Panc1 (cell line): Measurements from ENCODE around the gene MAGEC2. TPM values are rescaled to one million over a fixed set of nuclear protein-coding genes. Genes with fewer than 3 reads are reported as not detected.

ENCODE experiments used
- ATAC-seq: fragments of 200-7000 bp; cut with Tn5 transposase; 2 replicates; pipeline ENCODE4 v1.9.1; 2020; ENCODE audit warnings: mild to moderate bottlenecking, moderate library complexity
- BruUV-seq: library from RNA; stranded (reverse); fragments of 400-500 nt; replicated peaks from 2 replicates; lab custom pipeline; 2021; lab: Mats Ljungman, UMichigan
- CTCF ChIA-PET: fragments of 300-600 bp; sonication (Branson Sonifier 250); formaldehyde crosslinking; loops from one replicate; lab custom pipeline; 2022; ENCODE audit warnings: antibody characterized with exemption; lab: Charles Lee
- POLR2A ChIA-PET: fragments of 300-600 bp; sonication (Branson Sonifier 250); formaldehyde crosslinking; loops from one replicate; lab custom pipeline; 2022; ENCODE audit warnings: antibody characterized with exemption; lab: Charles Lee
- DNase-seq: peaks from one replicate; pipeline ENCODE4 v3.0.0-alpha.2; 2010; ENCODE audit warnings: low read depth, low spot score
- H3K27ac ChIP-seq: 2 replicates; pipeline ENCODE4 v1.5.1; 2011; ENCODE audit warnings: mild to moderate bottlenecking, low read length, inconsistent platforms
- H3K27me3 ChIP-seq: fragments of 200-500 bp; sonication (Bioruptor generic); 2 replicates; pipeline ENCODE4 v1.6.0; 2014; ENCODE audit warnings: low read length, inconsistent platforms; ENCODE audit not compliant: control insufficient read depth, insufficient read depth
- H3K36me3 ChIP-seq: fragments of 200-500 bp; sonication (Bioruptor generic); 2 replicates; pipeline ENCODE4 v1.5.1; 2014; ENCODE audit warnings: inconsistent platforms, mild to moderate bottlenecking, low read length, moderate library complexity; ENCODE audit not compliant: control insufficient read depth, insufficient read depth
- H3K4me1 ChIP-seq: 2 replicates; pipeline ENCODE4 v1.5.1; 2011; ENCODE audit warnings: inconsistent platforms, mild to moderate bottlenecking, low read length, moderate library complexity; ENCODE audit not compliant: control insufficient read depth, insufficient read depth
- H3K4me3 ChIP-seq, 2 experiments: 2 replicates each; pipeline ENCODE4 v1.5.1; 2011 to 2012; ENCODE audit warnings: low read depth in 2 of 2, low read length in 2 of 2, mild to moderate bottlenecking in 2 of 2, inconsistent platforms in 1 of 2, moderate library complexity in 1 of 2
- H3K9me3 ChIP-seq: fragments of 200-500 bp; sonication (Bioruptor generic); 2 replicates; pipeline ENCODE4 v1.5.1; 2014; ENCODE audit warnings: low read depth, mild to moderate bottlenecking, inconsistent platforms, low read length, moderate library complexity; ENCODE audit not compliant: control insufficient read depth, insufficient read depth
- CTCF ChIP-seq: fragments of 450-650 bp; IDR thresholded peaks from 2 replicates; pipeline ENCODE4 v1.5.1; 2017; ENCODE audit warnings: mild to moderate bottlenecking
- POLR2AphosphoS5 ChIP-seq: IDR thresholded peaks from 2 replicates; pipeline ENCODE4 v1.6.1; 2012; ENCODE audit warnings: mild to moderate bottlenecking, low read depth, low read length, moderate library complexity
- REST ChIP-seq, 2 experiments: IDR thresholded peaks; 2 replicates each; pipeline ENCODE4 v1.6.1; 2011 to 2012; ENCODE audit warnings: low read depth in 2 of 2, control low read depth in 1 of 2, low read length in 1 of 2, mild to moderate bottlenecking in 1 of 2, moderate library complexity in 1 of 2; ENCODE audit not compliant: insufficient read depth in 1 of 2
- SIN3A ChIP-seq: IDR thresholded peaks from 2 replicates; pipeline ENCODE4 v1.6.1; 2012; ENCODE audit warnings: low read depth, mild to moderate bottlenecking, low read length, moderate library complexity, borderline replicate concordance; ENCODE audit not compliant: insufficient read depth
- TCF7L2 ChIP-seq: IDR thresholded peaks from 2 replicates; pipeline ENCODE4 v1.6.1; 2011; ENCODE audit warnings: mild to moderate bottlenecking, low read depth, low read length, inconsistent platforms
- in situ Hi-C: cut with HindIII; loops from 2 replicates; pipeline ENCODE4 v1.10.0; 2016; ENCODE audit warnings: low sequenced_read_pairs, low pct_unique_long_range_greater_than_20kb
- intact Hi-C: fragments of 100-400 bp; cut with micrococcal nuclease; formaldehyde crosslinking; loops from one replicate; pipeline ENCODE4 v1.10.0; 2022; ENCODE audit not compliant: unreplicated experiment
- total RNA-seq: library from RNA; stranded (reverse); gene quantifications from one replicate; pipeline ENCODE4 v1.2.1, GENCODE V29; 2021; ENCODE audit not compliant: unreplicated experiment

Gene MAGEC2
- total RNA-seq, 1 experiment from 2014 or later = not detected

GRCh38 chrX:142156567-142156966 is 48.5 kb downstream of the MAGEC2 start:
- in situ Hi-C loops (no loop called here), intact Hi-C loops (no loop called here)
- no peak for TF ChIP-seq POLR2AphosphoS5
- TF ChIP-seq TCF7L2 = no peak
- TF ChIP-seq SIN3A = no peak
- no peak for TF ChIP-seq CTCF
- TF ChIP-seq REST (IDR thresholded peaks at IDR 0.05; ENCODE audit: insufficient read depth in 1 of 2, low read depth in 2 of 2, low read length in 1 of 2) = no peak
- H3K27me3 ChIP-seq = no peaks in the 10 kb centered on the region
- no peak overlapping the region for H3K4me3 ChIP-seq
- no peak overlapping the region for H3K27ac ChIP-seq
- ChIA-PET POLR2A (no interaction called here), CTCF (no interaction called here)
- no peaks in the 10 kb centered on the region for H3K36me3 ChIP-seq
- no peaks in the 10 kb centered on the region for H3K9me3 ChIP-seq
- ATAC-seq (no peak), DNase-seq (no peak)
- no peaks in the 10 kb centered on the region for H3K4me1 ChIP-seq
- BruUV-seq = no TSS peak
